Renal cortex interstitium (tissue), 11 donors: ENCODE data around the gene USPL1. TPM values are rescaled to one million over a fixed set of nuclear protein-coding genes. Genes with fewer than 3 reads are reported as not detected.
A peak's percentile ranks its signal among the peaks of the same experiment; 100 is the strongest.

Source experiments
- DNase-seq, 11 donors: peaks; one replicate each; pipeline ENCODE4 v3.0.0-alpha.2; 2013; ENCODE audit warnings: low read depth in 9 of 11, low spot score in 4 of 11; ENCODE audit errors: extremely low read depth in 1 of 11
- polyA plus RNA-seq, 3 donors: library from polyadenylated mRNA; unstranded; fragments of 120-200 nt; gene quantifications; one replicate each; pipeline ENCODE4 v1.2.1, GENCODE V29; 2013; ENCODE audit not compliant: insufficient read length in 3 of 3

The USPL1 gene
- polyA plus RNA-seq, 3 donors = 21.5 to 27.6 (median 27.0) TPM

DNA sequence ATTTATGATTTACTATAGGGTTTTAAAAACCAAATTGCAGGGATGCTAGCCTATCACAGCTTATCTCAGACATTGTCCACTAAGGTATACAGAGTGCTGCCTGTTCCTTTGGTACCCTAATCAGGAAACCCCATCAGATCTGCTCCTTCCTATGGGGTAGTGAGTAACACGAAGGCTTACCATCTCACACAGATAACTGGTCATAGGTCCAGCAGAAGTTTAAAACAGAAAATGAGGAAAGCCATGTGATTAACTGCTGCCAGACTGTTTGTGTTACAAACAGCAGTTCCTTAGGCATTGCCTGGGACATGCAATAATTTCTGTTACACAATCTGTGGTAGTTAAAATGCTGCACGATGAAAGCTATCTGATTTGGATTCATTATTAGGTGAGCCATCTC, 64.1 kb downstream of the USPL1 start:
- DNase-seq = no peak

DNA sequence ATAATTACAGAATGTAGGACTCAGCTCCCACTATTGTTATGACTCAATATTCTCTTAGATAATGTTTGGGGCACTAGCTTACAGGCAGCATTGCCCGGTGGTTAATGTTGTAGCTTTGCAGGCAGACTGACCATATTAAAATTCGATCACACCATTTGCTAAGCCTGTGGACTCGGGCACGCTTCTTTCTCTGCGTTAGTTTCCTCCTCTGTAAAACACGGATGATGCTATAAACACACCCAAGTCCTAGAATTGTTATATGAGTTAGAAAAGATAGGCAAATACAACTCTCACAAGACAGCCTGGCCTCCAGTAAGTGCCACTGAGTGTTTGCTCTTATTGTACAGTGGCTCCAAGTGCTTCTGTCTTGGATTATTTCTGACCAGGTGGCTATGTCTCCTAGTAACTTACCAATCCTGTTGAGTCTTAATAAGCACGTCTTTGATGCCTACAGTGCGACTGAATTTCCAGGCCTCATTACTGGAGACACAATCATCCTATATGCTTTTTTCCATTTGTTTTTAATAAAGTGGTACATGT, 67.7 kb downstream of the USPL1 start:
- no peak for DNase-seq

DNA sequence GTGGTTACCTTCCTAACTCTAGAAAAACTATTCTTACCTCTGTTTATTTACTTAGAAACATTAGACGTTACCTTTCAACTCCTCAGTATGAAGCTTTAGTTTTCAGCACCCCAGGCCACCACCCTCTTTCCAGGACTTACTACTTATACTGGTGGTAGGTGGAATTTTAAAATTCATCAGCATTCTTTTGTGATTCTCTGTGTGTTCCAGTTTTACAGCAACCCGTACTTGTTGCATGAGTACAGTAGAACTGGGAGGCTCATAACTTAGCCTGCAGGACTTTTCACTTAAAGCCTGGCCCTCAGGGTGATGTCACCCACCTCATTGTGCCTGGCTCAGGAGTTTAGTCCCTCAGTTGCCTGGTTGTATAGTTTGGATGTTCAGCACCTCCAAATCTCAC, 68.3 kb downstream of the USPL1 start:
- no peak for DNase-seq

DNA sequence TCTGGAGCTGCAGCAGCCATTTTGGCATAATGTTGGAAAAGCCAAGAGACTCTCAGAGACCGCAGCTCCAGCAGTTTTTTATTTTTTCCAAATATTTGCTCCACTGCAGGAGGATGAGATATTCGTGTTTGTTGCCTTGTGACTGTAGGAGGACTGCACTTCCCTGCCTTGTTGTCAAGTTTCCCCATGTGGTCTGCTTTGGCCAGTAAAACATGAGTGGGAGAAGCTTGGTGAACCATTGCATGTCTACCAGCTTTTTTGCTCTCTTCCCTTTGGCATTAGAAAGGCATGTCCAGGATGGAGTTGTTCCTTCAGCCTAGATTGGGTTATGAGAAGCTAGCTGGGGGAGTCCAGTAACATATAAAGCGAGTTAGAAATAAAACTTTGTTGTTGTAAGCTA, 69.9 kb downstream of the USPL1 start:
- DNase-seq = no peak

DNA sequence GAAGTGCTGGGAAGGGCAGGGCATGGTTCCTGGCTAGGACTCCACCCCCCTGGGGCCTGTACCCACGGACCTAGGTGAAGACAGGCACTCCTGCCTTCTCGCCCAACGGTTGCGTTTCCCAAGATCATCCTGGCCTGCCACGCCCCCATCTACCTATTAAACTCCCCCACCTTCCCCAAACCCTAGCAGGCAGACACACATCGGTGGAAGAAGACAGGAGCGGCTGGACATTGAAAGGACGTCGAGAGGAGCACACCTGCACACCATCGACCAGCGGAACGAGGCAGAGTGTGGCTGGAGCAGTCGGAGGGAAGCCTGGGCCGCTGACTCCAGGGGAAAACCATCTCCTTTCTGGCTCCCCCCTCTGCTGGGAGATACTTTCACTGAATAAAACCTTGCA, 72.0 kb downstream of the USPL1 start:
- DNase-seq = no peak

DNA sequence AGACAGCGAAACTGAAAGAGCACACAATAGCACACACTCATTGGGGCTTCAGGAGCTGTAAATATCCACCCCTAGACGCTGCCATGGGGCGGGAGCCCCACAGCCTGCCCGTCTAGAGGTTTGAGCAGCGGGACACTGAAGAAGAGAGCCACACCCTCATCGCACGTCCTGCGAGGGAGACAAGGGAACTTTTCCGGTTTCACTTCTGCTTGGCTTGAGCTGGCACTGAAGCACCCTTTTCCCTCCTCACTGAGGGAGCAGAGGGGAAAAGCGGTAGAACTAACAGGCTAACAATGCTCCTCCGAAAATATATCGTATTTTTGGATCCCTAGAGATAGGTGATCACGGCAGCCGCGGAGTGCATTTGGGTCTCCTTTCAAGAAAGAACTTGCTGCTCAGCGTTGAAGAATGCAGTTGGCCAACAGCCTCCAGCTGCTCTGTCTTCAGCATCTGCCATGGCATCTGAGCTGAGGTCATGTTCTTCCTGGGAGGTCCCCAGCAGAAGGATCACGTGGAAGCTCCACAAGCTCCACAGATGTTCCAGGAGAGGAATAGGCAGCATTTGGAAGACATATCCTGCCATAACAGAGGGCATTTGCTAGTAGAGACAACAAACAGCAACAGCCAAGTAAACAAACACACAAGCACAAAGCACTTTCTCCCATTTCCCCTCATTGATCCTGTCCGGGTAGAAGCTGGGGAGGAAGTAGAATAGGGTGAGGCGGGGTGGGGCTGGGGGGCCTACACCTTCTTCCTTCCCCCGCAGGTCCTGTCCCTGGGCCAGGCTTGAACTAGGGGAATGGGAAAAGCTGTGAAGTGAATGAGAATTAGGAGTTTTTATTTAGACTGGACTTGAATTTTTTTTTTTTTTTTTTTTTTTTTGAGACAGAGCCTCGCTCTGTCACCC, 72.8 kb downstream of the USPL1 start:
- peak in 5 of 11 donors; percentile 38 to 60 (median 54) for DNase-seq

DNA sequence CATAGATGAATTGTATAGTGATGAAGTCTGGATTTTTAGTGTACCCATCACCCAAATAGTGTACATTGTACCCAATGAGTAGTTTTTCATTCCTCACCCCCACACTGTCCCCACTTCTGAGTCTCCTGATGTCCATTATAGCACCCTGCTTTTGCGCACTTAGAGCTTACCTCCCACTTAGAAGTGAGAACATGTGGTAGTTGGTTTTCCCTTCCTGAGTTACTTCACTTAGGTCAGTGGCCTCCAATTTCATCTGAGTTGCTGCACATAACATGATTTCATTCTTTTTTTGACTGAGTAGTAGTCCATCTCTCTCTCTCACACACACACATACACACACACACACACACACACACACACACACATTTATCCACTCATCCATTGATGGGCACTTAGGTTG, 74.4 kb downstream of the USPL1 start:
- DNase-seq = no peak

DNA sequence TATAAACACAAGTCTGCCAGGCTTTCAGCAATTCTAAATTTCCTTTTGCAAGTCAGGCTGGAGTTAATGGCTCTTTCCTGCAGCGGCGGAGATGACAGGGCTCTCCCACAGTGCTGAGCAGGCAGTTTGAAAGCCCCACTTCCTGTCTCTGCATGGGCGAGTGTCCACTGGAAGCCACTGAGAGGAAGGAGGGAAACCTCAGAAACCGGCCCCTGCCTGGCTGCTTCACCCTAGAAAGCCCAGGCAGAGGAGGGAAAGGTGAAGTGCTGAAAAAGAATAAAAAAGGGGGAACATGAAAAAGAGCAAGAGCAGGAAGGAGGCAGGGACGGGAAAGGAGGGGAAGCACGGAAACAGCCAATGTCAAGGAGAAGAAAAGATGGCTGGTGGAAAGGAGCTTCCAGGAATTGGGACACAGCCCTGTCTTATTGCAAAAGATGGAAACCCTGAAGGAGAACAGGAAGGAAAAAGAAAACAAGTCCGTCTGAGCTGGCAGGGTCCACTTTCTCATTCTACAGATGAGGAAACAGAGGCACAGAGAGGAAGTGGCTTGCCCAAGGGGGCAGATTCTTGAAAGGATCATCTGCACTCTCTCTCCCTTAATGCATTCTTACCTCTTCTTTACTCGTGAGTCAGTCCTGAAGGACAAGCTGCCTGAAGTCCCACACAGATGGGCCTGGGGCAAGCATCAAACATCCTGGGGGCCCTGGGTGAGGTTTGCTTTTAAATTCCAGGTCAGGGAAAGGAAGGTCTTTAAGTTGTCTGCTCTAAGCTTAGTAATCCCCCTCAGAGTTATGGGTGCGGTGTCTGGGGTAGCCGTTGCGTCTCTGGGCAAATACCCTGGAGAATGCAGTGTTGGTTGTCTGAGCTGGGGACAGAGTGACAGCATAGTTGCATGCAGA, 78.8 kb downstream of the USPL1 start:
- no peak for DNase-seq

DNA sequence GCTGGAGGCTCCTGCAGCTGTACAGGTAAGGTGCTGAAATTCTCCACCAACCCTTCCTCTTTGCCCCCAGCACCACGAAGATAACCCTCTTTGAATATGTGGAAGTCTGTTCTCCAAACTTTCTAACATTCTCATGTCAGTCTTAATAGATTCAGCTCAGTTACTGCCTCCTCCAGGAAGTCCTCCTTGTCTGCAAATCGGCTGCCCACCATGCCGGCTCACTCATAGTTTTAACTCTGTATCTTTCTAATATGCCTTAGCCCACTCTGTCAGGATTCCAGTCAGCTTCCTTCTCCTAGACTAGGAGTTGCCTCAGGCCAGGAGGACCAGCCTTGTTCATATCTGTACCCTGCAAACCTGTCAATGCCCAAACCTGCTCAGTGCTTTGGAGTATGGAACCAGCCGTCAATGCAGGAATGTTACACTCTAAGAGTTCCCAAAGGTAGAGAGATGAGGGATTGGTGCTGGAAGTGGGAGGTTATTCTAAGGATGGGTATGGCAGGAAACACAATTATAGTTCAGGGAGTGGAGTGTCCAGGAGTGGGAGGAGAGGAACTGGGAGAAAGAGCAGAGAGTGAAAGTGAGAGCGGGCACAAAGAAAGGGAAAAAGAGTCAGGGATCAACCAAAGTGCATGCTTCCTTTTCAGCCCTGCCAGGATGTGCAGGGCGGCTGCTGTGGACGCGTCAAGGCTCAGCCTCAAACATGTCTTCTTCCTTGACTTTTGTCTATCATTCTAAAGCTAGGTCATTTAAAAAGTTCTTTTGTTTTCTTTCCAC, 79.6 kb downstream of the USPL1 start:
- no peak for DNase-seq

DNA sequence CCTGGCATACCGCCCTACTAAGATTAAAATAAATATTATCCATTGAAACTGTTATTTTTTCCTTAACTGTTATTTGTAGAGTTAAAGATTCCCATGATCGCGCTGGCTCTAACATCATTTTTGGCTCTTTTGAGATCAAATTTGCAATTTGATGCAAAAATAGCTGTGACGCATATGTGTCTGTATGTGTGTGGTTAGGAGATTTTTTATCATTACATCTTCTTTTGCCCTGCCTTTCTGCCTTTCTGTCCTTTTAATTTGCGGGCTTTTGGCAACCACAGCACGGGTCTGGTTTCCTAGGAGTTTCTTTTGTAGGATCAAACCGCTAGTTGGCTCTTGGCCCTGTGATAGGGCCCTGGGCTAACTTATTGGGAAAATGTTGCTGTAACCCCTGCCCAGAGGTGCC, 80.3 kb downstream of the USPL1 start:
- no peak for DNase-seq

DNA sequence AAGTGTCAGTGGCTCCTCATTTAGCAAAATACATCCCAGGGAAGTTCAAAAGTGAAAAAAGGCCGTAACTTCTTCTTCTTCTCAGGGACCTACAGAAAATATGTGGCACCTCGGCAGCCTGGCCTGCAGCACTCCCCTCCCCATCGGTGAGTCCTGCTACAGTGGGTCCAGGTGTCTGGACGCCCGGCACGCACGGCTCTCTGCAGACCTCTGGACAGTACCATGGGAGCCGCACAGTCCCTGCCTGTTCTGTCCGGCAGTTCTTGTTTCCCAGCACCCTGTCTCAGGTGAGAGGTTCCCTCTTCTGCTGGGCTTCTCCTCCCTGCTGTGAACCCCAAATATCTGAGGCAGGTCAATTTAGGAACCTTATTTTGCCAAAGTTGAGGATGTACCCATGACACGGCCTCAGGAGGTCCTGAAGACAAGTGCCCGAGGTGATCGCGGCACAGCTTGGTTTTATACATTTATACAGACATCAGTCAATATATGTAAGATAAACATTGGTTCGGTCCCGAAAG, 80.8 kb downstream of the USPL1 start:
- no peak for DNase-seq

DNA sequence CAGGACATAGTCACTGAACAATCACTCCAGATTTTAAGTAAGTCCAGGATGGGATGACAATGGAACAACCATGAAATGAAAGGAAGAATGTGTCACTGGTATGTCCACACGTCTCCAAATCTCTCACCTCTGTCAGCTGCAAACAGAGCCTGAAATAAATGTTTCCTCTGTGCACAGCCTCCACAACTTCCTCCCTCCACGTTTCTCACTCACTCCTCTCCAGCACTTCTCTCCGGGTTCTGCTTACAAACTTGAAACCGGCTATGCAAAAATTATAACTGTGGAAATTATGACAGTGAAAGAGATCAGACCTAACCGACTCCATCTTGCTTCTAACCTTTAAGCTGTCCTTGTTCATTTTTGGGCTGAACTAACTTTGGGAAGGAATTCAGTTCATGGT, 82.6 kb downstream of the USPL1 start:
- no peak for DNase-seq

DNA sequence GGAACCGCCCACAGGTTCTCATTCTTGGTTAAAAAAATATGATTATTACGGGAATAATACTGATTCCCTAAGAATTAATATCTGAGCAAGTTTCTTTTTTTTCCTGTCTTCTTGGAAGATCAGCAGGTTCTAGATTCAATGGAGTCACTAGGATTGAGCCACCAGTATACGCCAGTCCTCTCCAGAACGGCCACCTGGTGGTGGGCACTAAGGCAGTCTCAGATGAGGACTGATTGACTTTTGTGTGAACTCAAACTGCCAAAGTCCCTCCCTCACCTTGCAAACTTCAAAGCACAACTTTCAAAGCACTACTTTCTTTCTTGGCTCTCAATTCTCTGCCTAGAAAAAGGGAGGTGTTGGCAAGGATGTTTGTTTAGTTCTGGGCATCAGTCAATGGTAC, 84.3 kb downstream of the USPL1 start:
- no peak for DNase-seq

DNA sequence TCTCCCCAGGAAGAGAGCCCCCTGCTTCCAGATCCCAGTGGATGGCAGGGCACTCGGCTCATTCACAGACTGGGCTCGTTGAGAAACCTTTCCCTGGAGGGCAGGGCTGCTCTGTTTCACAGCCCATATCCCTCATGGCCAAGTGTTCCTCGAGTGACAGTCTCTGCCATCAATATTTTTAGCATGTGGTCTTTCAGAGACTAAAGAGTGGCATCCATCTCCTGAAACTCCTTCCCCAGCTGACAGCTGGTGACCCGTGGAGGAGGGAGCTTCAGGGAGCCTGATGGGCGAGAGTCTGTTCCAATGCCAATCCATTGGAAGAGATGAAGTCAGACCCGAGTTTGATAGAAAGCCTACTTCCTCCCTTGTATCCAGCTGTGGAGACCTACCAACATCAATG, 86.9 kb downstream of the USPL1 start:
- no peak for DNase-seq

DNA sequence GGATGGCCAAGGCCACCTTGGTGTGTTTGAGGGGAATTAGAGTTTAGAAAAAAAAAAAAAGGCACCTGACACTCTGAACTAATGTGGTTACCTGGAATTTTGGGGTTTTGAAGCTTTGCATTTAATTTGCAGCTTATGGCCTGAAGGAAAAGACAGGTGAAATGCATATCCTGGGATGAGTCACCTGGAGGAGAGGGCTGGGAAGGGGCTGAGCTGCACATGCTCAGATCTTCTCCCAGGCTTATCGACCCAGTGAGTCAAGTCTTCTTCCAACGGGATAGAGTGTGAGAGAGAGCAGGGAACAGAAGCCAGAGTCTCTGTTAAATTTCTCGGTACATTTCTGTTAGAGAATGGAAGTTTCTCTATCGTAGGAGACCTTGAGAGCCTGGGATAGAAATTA, 88.0 kb downstream of the USPL1 start:
- no peak for DNase-seq

DNA sequence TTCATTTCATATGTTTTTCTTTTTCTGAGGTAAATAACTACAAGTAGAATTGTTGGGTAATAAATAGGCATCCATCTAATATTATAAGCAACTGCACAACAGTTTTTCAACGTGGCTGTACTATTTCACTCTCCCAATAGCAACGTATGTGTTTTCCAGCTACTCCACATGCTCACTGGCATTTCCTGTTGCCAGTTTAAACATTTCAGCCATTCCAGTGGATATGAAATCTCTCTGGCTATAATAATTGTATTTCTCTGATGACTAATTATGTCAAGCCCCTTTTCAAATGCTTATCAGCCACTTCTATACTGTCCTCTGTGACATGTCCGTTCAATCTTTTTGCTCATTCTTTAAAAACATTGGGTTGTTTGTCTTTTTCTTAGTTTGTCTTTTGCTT, 90.8 kb downstream of the USPL1 start:
- DNase-seq = no peak
